CD4-positive, alpha-beta memory T cell (primary cell): ENCODE data around the gene ADAMTSL3. TPM values are rescaled to one million over a fixed set of nuclear protein-coding genes. Genes with fewer than 3 reads are reported as not detected.

ENCODE experiments used
- CTCF ChIA-PET: fragments of 350-600 bp; sonication (Branson Sonifier 250); formaldehyde crosslinking; loops from one replicate; lab custom pipeline; 2021; ENCODE audit warnings: inconsistent platforms; ENCODE audit not compliant: partially characterized antibody; lab: Charles Lee
- POLR2A ChIA-PET: fragments of 350-600 bp; sonication (Branson Sonifier 250); formaldehyde crosslinking; loops from one replicate; lab custom pipeline; 2021; ENCODE audit not compliant: partially characterized antibody; lab: Charles Lee
- DNase-seq, 5 donors: peaks; one replicate each; pipeline versions ENCODE4 v3.0.0 to v3.0.0-alpha.2; 2020 to 2022; ENCODE audit warnings: mixed read lengths in 1 of 5
- H3K27ac ChIP-seq: one replicate; pipeline ENCODE4 v1.7.0; 2013; ENCODE audit warnings: low read depth, low read length
- H3K27me3 ChIP-seq: 2 replicates; pipeline ENCODE4 v1.7.0; 2013; ENCODE audit warnings: mild to moderate bottlenecking, low read length, moderate library complexity; ENCODE audit not compliant: insufficient read depth
- H3K36me3 ChIP-seq: 2 replicates; pipeline ENCODE4 v1.7.0; 2013; ENCODE audit warnings: mild to moderate bottlenecking, low read length, moderate library complexity; ENCODE audit not compliant: insufficient read depth
- H3K4me1 ChIP-seq: 2 replicates; pipeline ENCODE4 v1.7.0; 2013; ENCODE audit warnings: mild to moderate bottlenecking, low read length, moderate library complexity; ENCODE audit not compliant: insufficient read depth
- H3K4me3 ChIP-seq, 2 donors: one replicate each; pipeline ENCODE4 v1.7.0; 2013; ENCODE audit warnings: low read length in 2 of 2, mild to moderate bottlenecking in 1 of 2
- H3K9me3 ChIP-seq, 2 donors: one replicate each; pipeline ENCODE4 v1.7.0; 2013; ENCODE audit warnings: low read length in 2 of 2, control low read depth in 1 of 2; ENCODE audit not compliant: control insufficient read depth in 1 of 2
- H3K27ac Mint-ChIP-seq, 7 donors: one replicate each; pipeline ENCODE4 v1.8.0; 2020 to 2021; ENCODE audit warnings: mixed read lengths in 7 of 7, mild to moderate bottlenecking in 6 of 7, inconsistent platforms in 3 of 7, moderate library complexity in 3 of 7
- H3K27me3 Mint-ChIP-seq, 2 donors: one replicate each; pipeline ENCODE4 v1.8.0; 2020 to 2021; ENCODE audit warnings: mixed read lengths in 2 of 2
- H3K36me3 Mint-ChIP-seq, 2 donors: one replicate each; pipeline ENCODE4 v1.8.0; 2020 to 2021; ENCODE audit warnings: mixed read lengths in 2 of 2, inconsistent platforms in 1 of 2, mild to moderate bottlenecking in 1 of 2
- H3K4me1 Mint-ChIP-seq, 4 donors: one replicate each; pipeline ENCODE4 v1.8.0; 2020 to 2021; ENCODE audit warnings: mixed read lengths in 4 of 4, mild to moderate bottlenecking in 1 of 4
- H3K4me3 Mint-ChIP-seq, 8 donors: one replicate each; pipeline ENCODE4 v1.8.0; 2020 to 2021; ENCODE audit warnings: mixed read lengths in 8 of 8, mild to moderate bottlenecking in 7 of 8, moderate library complexity in 6 of 8, inconsistent platforms in 3 of 8
- H3K9me3 Mint-ChIP-seq, 8 donors: one replicate each; pipeline ENCODE4 v1.8.0; 2020 to 2021; ENCODE audit warnings: mixed read lengths in 8 of 8, mild to moderate bottlenecking in 5 of 8, inconsistent platforms in 3 of 8, moderate library complexity in 1 of 8
- intact Hi-C: fragments of 100-400 bp; cut with micrococcal nuclease; formaldehyde crosslinking; loops from one replicate; pipeline ENCODE4 v1.15.1; 2023
- polyA plus RNA-seq, 2 donors: library from polyadenylated mRNA; unstranded; fragments of 300-500 nt; fragmentation: Illumina TruSeq; gene quantifications; one replicate each; pipeline ENCODE4 v1.2.3, GENCODE V29; 2021
- total RNA-seq, 2 experiments: library from RNA; stranded (reverse); gene quantifications; one replicate each; pipeline ENCODE4 v1.2.3, GENCODE V29; 2021

Gene ADAMTSL3
- total and polyA plus RNA-seq, 4 experiments from 2014 or later = not detected

DNA sequence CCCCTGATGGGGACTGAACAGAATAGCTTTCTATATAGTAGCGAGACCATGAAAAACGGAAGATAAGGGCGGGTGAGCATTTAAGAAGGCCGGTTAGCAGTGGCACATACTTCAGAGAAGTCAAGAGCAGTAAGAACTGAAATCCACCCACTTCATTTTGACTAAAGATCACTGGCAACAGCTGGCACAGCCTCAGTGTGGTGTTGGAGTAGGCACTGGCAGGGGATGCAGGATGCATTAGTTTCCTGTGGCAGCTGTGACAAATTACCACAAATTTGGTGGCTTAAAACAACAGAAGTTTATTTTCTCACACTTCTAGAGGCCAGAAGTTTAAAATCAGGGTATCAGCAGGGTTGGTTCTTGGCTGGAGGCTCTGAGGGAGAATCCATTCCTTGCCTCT lies 176.5 kb downstream of the ADAMTSL3 start:
- ChIA-PET CTCF (no interaction called here), POLR2A (no interaction called here)
- no peak for DNase-seq
- H3K4me3 Mint-ChIP-seq = no peak overlapping the region
- H3K27me3 Mint-ChIP-seq = peaks cover 1 to 4% of the 10 kb centered on the region in 2 donors
- H3K36me3 Mint-ChIP-seq = no peaks in the 10 kb centered on the region
- Histone ChIP-seq H3K4me3 (no peak overlapping the region), H3K27ac (no peak overlapping the region), H3K4me1 (no peaks in the 10 kb centered on the region), H3K27me3 (no peaks in the 10 kb centered on the region), H3K36me3 (no peaks in the 10 kb centered on the region), H3K9me3 (no peaks in the 10 kb centered on the region)
- no peak overlapping the region for H3K27ac Mint-ChIP-seq
- no peaks in the 10 kb centered on the region for H3K4me1 Mint-ChIP-seq
- H3K9me3 Mint-ChIP-seq = peaks cover 0 to 10% (median 2%) of the 10 kb centered on the region in 8 donors
- intact Hi-C loops = no loop called here

GRCh38 chr15:83833569-83833968 lies 179.6 kb downstream of the ADAMTSL3 start:
- Histone ChIP-seq H3K4me3 (no peak overlapping the region), H3K27ac (no peak overlapping the region), H3K27me3 (no peaks in the 10 kb centered on the region), H3K4me1 (no peaks in the 10 kb centered on the region), H3K36me3 (no peaks in the 10 kb centered on the region), H3K9me3 (no peaks in the 10 kb centered on the region)
- ChIA-PET CTCF (no interaction called here), POLR2A (no interaction called here)
- Mint-ChIP-seq H3K27ac (no peak overlapping the region), H3K36me3 (no peaks in the 10 kb centered on the region), H3K9me3 (peaks cover 0 to 8% (median under 1%) of the 10 kb centered on the region in 8 donors), H3K4me1 (no peaks in the 10 kb centered on the region), H3K4me3 (no peak overlapping the region), H3K27me3 (peaks cover 4 to 5% of the 10 kb centered on the region in 2 donors)
- intact Hi-C loops = no loop called here
- no peak for DNase-seq

GRCh38 chr15:83835479-83835878 lies 181.6 kb downstream of the ADAMTSL3 start:
- H3K27me3 Mint-ChIP-seq = peaks cover 2 to 7% of the 10 kb centered on the region in 2 donors
- intact Hi-C loops = no loop called here
- DNase-seq = no peak
- Histone ChIP-seq H3K4me1 (no peaks in the 10 kb centered on the region), H3K27me3 (no peaks in the 10 kb centered on the region), H3K36me3 (no peaks in the 10 kb centered on the region), H3K27ac (no peak overlapping the region), H3K9me3 (no peaks in the 10 kb centered on the region), H3K4me3 (no peak overlapping the region)
- CTCF ChIA-PET = no interaction called here
- POLR2A ChIA-PET = no interaction called here
- H3K4me3 Mint-ChIP-seq = no peak overlapping the region
- peaks cover 0 to 8% (median 0%) of the 10 kb centered on the region in 8 donors for H3K9me3 Mint-ChIP-seq
- no peaks in the 10 kb centered on the region for H3K4me1 Mint-ChIP-seq
- H3K36me3 Mint-ChIP-seq = no peaks in the 10 kb centered on the region
- no peak overlapping the region for H3K27ac Mint-ChIP-seq

DNA sequence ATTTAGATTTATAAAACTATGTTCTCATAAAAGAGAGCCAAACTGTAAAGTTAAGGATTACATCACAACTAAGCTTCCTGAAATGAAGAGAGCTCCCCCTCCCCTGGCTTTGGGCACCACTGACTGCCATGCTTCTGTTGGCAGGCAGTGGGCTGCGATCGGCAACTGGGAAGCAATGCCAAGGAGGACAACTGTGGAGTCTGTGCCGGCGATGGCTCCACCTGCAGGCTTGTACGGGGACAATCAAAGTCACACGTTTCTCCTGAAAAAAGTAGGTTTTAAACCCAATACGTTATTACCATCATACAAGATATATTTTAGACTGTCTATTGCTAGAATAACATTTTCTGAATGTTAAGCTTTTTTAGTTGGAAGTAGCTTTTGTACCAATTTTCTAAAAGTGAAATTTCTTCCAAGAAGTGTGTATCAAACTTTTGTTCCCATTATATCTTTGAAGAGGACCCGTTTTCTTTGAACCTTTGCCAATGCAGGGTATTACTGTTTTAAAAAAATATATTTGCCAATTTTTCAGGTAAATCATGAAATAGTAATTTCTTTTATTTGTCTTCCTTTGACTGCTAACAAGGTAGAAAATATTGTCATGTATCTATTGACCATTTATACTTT lies 184.1 kb downstream of the ADAMTSL3 start:
- H3K9me3 Mint-ChIP-seq = peaks cover 0 to 8% (median 0%) of the 10 kb centered on the region in 8 donors
- no peaks in the 10 kb centered on the region for H3K4me1 Mint-ChIP-seq
- H3K27me3 ChIP-seq = no peaks in the 10 kb centered on the region
- H3K4me1 ChIP-seq = no peaks in the 10 kb centered on the region
- no peak overlapping the region for H3K27ac ChIP-seq
- no peaks in the 10 kb centered on the region for H3K9me3 ChIP-seq
- H3K4me3 ChIP-seq = no peak overlapping the region
- no peaks in the 10 kb centered on the region for H3K36me3 Mint-ChIP-seq
- no peak for DNase-seq
- POLR2A ChIA-PET = no interaction called here
- peaks cover 0 to 7% of the 10 kb centered on the region in 2 donors for H3K27me3 Mint-ChIP-seq
- CTCF ChIA-PET = no interaction called here
- intact Hi-C loops = no loop called here
- no peak overlapping the region for H3K27ac Mint-ChIP-seq
- H3K36me3 ChIP-seq = no peaks in the 10 kb centered on the region
- H3K4me3 Mint-ChIP-seq = no peak overlapping the region

DNA sequence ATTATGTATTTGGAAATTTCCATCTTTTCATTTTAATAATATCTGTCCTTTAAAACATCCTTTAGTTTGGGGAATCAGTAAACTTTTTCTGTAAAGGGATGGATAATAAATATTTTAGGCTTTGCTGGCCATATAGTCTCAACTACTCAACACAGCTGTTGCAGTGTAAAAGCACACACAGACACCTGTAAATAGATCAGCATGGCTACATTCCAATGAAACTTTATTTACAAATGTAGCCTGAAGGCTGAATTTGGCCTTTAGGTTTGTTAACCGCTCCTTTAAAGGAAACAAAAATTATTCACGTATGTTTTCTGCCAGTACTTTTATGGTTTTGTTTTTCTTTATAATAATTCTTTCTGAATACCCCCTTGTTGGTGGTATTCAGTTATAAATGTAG lies 184.8 kb downstream of the ADAMTSL3 start:
- no peak overlapping the region for H3K4me3 Mint-ChIP-seq
- no peaks in the 10 kb centered on the region for H3K36me3 Mint-ChIP-seq
- H3K27me3 Mint-ChIP-seq = peaks cover 0 to 7% of the 10 kb centered on the region in 2 donors
- no peaks in the 10 kb centered on the region for H3K4me1 Mint-ChIP-seq
- intact Hi-C loops = no loop called here
- ChIA-PET POLR2A (no interaction called here), CTCF (no interaction called here)
- no peak overlapping the region for H3K27ac Mint-ChIP-seq
- Histone ChIP-seq H3K27ac (no peak overlapping the region), H3K4me1 (no peaks in the 10 kb centered on the region), H3K4me3 (no peak overlapping the region), H3K27me3 (no peaks in the 10 kb centered on the region), H3K9me3 (no peaks in the 10 kb centered on the region), H3K36me3 (no peaks in the 10 kb centered on the region)
- peaks cover 0 to 3% (median 0%) of the 10 kb centered on the region in 8 donors for H3K9me3 Mint-ChIP-seq
- DNase-seq = no peak

DNA sequence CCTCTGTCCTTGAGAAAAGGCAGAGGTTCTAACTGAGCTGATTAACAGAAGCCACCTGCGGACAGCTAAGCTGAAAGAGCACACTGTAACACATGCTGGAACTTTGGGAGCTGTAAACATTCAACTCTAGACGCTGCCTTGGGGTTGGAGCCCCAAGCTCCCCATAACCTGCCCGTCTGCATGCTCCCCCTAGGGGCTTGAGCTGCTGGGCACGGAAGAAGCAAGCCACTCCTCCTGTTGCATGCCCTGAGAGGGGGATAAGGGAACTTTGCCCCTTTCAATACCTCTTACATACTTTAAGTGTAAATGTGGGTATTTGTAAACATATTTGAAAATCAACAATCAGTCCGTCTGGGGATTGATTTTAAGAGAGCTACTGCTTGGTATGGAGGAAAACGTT lies 188.4 kb downstream of the ADAMTSL3 start:
- no peaks in the 10 kb centered on the region for H3K9me3 ChIP-seq
- H3K27ac ChIP-seq = no peak overlapping the region
- H3K27ac Mint-ChIP-seq = no peak overlapping the region
- H3K36me3 Mint-ChIP-seq = no peaks in the 10 kb centered on the region
- H3K4me1 Mint-ChIP-seq = no peaks in the 10 kb centered on the region
- POLR2A ChIA-PET = no interaction called here
- H3K27me3 ChIP-seq = no peaks in the 10 kb centered on the region
- DNase-seq = no peak
- no peaks in the 10 kb centered on the region for H3K4me1 ChIP-seq
- peaks cover 0 to 6% of the 10 kb centered on the region in 2 donors for H3K27me3 Mint-ChIP-seq
- intact Hi-C loops = no loop called here
- H3K36me3 ChIP-seq = no peaks in the 10 kb centered on the region
- CTCF ChIA-PET = no interaction called here
- no peak overlapping the region for H3K4me3 Mint-ChIP-seq
- no peak overlapping the region for H3K4me3 ChIP-seq
- H3K9me3 Mint-ChIP-seq = no peaks in the 10 kb centered on the region

DNA sequence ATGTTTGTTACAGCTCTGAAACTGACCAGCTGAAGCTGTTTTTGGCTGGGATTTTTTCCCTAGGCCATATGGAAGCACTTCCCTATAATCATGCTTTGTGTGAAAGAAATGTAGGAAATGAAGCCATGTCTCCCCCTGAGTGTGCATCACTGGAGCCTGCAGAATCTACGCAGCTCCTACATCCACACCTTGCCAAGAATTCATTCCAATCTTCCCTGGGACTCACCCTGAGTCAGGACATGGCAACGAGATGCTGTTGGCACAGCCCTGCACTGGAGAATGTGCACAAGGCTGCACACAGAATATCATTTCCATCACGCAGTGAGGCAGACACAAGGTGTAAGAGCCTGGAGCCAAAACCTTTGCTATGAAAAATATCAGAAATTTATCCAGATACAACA lies 189.5 kb downstream of the ADAMTSL3 start:
- no peak for DNase-seq
- Mint-ChIP-seq H3K27ac (no peak overlapping the region), H3K4me3 (no peak overlapping the region), H3K36me3 (no peaks in the 10 kb centered on the region), H3K27me3 (peaks cover 0 to 7% of the 10 kb centered on the region in 2 donors), H3K4me1 (no peaks in the 10 kb centered on the region), H3K9me3 (no peaks in the 10 kb centered on the region)
- H3K9me3 ChIP-seq = no peaks in the 10 kb centered on the region
- POLR2A ChIA-PET = no interaction called here
- H3K27ac ChIP-seq = no peak overlapping the region
- H3K27me3 ChIP-seq = no peaks in the 10 kb centered on the region
- H3K4me1 ChIP-seq = no peaks in the 10 kb centered on the region
- CTCF ChIA-PET = no interaction called here
- no peak overlapping the region for H3K4me3 ChIP-seq
- intact Hi-C loops = no loop called here
- no peaks in the 10 kb centered on the region for H3K36me3 ChIP-seq
